Spleen (tissue), 11 donors: ENCODE measurements around the gene NEMF. TPM values are rescaled to one million over a fixed set of nuclear protein-coding genes. Genes with fewer than 3 reads are reported as not detected.

ENCODE experiments used
- DNase-seq: peaks from one replicate; pipeline ENCODE4 v3.0.0-alpha.2; 2020
- H3K27ac ChIP-seq, 8 donors: fragments of 200-600 bp; sonication (generic) in 7 of 8; 1 replicate in 4 of 8; 2 replicates in 4 of 8; pipeline versions ENCODE4 v1.5.0 to v1.8.0; 2016 to 2021; ENCODE audit warnings: inconsistent platforms in 4 of 8, mild to moderate bottlenecking in 4 of 8, moderate library complexity in 1 of 8
- H3K27me3 ChIP-seq, 7 donors: fragments of 200-600 bp; sonication (generic) in 6 of 7; replicated peaks in 1 of 7; 1 replicate in 4 of 7; 2 replicates in 3 of 7; pipeline versions ENCODE4 v1.5.0 to v1.8.0; 2016 to 2021; ENCODE audit warnings: inconsistent platforms in 3 of 7, mild to moderate bottlenecking in 1 of 7
- H3K36me3 ChIP-seq, 6 donors: fragments of 200-600 bp; sonication (generic) in 5 of 6; 1 replicate in 4 of 6; 2 replicates in 2 of 6; pipeline versions ENCODE4 v1.5.0 to v1.8.0; 2016 to 2021; ENCODE audit warnings: inconsistent platforms in 2 of 6
- H3K4me1 ChIP-seq, 6 donors: fragments of 200-600 bp; sonication (generic) in 5 of 6; 1 replicate in 3 of 6; 2 replicates in 3 of 6; pipeline versions ENCODE4 v1.5.0 to v1.8.0; 2016 to 2021; ENCODE audit warnings: inconsistent platforms in 3 of 6
- H3K4me3 ChIP-seq, 8 donors: fragments of 200-600 bp; sonication (generic) in 7 of 8; 1 replicate in 4 of 8; 2 replicates in 4 of 8; pipeline versions ENCODE4 v1.5.0 to v1.8.0; 2016 to 2021; ENCODE audit warnings: inconsistent platforms in 4 of 8, mild to moderate bottlenecking in 4 of 8, moderate library complexity in 2 of 8
- H3K9me3 ChIP-seq, 8 donors: fragments of 200-600 bp; sonication (generic) in 7 of 8; 1 replicate in 4 of 8; 2 replicates in 4 of 8; pipeline versions ENCODE4 v1.5.0 to v1.8.0; 2016 to 2021; ENCODE audit warnings: inconsistent platforms in 4 of 8
- POLR2A ChIP-seq, 3 donors: fragments of 450-650 bp; IDR thresholded peaks; one replicate each; pipeline ENCODE4 v1.5.1; 2017; ENCODE audit warnings: antibody characterized with exemption in 3 of 3, mild to moderate bottlenecking in 1 of 3
- POLR2AphosphoS5 ChIP-seq, 3 donors: sonication (generic); formaldehyde crosslinking; IDR thresholded peaks; one replicate each; pipeline ENCODE4 v1.5.1; 2017; ENCODE audit warnings: antibody characterized with exemption in 3 of 3
- WGBS, 5 donors: extraction: QIAGEN DNeasy Blood & Tissue Kit in 3 of 5; methylation state at CpG; one replicate each; pipeline versions ENCODE4 v1.1.5 to v1.1.7; 2013 to 2018; 5-methylcytosine and 5-hydroxymethylcytosine counted together
- intact Hi-C: fragments of 100-400 bp; cut with DNase I; formaldehyde crosslinking; loops from one replicate; pipeline ENCODE4 v1.15.0; 2023; ENCODE audit warnings: low total_unique reads
- polyA plus RNA-seq, 3 donors: library from polyadenylated mRNA; stranded (reverse); fragments of 200-250 nt; gene quantifications; one replicate each; pipeline ENCODE4 v1.2.1, GENCODE V29; 2013
- total RNA-seq, 7 donors: library from RNA; depleted of rRNA in 3 of 7; stranded (reverse); fragments of >200 nt in 3 of 7; fragmentation: NEBNext Ultra II Directional in 4 of 7; extraction: Animal tissue kit (Norgen Biotek cat#: 25700) in 4 of 7; gene quantifications; one replicate each; pipeline versions ENCODE4 v1.1.0 to v1.2.1, GENCODE V29; 2016 to 2021
- TF ChIP-seq, protein P1 (sequence below), 11 experiments: fragments of 200-600 bp in 7 of 11; fragments of 450-650 bp in 4 of 11; sonication (generic) in 4 of 11; IDR thresholded peaks in 8 of 11; conservative IDR thresholded peaks in 3 of 11; 1 replicate in 7 of 11; 2 replicates in 4 of 11; pipeline versions ENCODE4 v1.4.0 to v1.8.0; 2016 to 2021; ENCODE audit warnings: antibody characterized with exemption in 11 of 11, inconsistent platforms in 4 of 11, mild to moderate bottlenecking in 1 of 11
- donor health status: healthy with polysubstance abuse.
- donor health status: DM: no; HTN: no; CAD: no; lungs with moderate emphysema.
- donor health status: DM: no; HTN: no; CAD: no.
- donor health status: Bipolar disorder and iron deficiency.
- donor health status: healthy.
- donor health status: DM: no; HTN: no; CAD: no.
- donor health status: DM: yes; HTN: yes; CAD: no.

The NEMF gene
- total and polyA plus RNA-seq, 10 donors = 24.3 to 187 (median 82.4) TPM

- Histone ChIP-seq H3K27ac (peak overlapping the region; percentile 78 to 97 (median 94)), H3K4me1 (peaks cover 10 to 64% (median 48%) of the 10 kb centered on the region in 6 donors), H3K27me3 (no peaks in the 10 kb centered on the region), H3K4me3 (peak overlapping the region; percentile 66 to 87 (median 78)), H3K9me3 (no peaks in the 10 kb centered on the region), H3K36me3 (peaks cover 0 to 30% (median 19%) of the 10 kb centered on the region in 6 donors)
- TF ChIP-seq POLR2AphosphoS5 (IDR thresholded peaks at IDR 0.05) = no peak
- TF ChIP-seq, protein P1, sequence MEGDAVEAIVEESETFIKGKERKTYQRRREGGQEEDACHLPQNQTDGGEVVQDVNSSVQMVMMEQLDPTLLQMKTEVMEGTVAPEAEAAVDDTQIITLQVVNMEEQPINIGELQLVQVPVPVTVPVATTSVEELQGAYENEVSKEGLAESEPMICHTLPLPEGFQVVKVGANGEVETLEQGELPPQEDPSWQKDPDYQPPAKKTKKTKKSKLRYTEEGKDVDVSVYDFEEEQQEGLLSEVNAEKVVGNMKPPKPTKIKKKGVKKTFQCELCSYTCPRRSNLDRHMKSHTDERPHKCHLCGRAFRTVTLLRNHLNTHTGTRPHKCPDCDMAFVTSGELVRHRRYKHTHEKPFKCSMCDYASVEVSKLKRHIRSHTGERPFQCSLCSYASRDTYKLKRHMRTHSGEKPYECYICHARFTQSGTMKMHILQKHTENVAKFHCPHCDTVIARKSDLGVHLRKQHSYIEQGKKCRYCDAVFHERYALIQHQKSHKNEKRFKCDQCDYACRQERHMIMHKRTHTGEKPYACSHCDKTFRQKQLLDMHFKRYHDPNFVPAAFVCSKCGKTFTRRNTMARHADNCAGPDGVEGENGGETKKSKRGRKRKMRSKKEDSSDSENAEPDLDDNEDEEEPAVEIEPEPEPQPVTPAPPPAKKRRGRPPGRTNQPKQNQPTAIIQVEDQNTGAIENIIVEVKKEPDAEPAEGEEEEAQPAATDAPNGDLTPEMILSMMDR (IDR thresholded peaks at IDR 0.05 in 8 of 11, conservative IDR thresholded peaks at IDR 0.05 in 3 of 11) = peak in 2 of 11 experiments; percentile 1 to 3
- intact Hi-C loops = no loop called here
- 0 to 1% (median 1%) methylated on average over 13 to 14 of the region's 14 CpGs for WGBS, 5 donors
- DNase-seq = no peak
These were observed 530 bp upstream of the NEMF start for GRCh38 chr14:49853158-49853477.

- no peak for DNase-seq
These were observed 775 bp downstream of the NEMF start for GRCh38 chr14:49851813-49852212.

DNA sequence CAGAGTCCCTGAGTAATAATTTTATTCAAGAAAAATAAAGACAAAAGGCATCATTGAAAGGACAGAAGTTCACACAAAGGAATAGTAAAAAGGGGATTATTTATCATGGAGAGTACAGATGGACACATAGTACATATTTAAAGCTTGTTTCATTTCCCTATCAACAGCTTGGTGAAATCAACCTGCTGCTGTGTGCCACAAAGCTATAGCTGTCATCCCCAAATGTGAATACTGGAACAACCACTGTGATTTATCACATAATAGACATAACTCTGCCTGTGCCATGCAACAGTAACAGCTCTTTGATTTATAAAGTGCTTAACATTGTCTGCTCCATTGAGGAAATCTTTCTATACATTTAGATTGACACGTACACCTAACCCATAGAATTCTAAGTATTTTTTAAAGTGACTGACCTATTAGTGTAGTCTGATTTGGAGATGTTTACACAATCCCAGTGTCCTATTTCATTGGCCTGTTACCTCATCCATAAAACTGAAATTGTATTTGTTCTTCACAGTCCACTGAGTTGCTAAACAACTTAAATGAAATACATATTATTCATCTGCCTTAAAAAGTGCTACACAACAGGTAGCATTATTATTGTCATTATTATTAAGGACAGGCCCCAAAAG lies 3.3 kb downstream of the NEMF start:
- peaks cover 10 to 58% (median 46%) of the 10 kb centered on the region in 6 donors for H3K4me1 ChIP-seq
- no peak for DNase-seq
- no peak overlapping the region for H3K4me3 ChIP-seq
- no peaks in the 10 kb centered on the region for H3K27me3 ChIP-seq
- no peaks in the 10 kb centered on the region for H3K9me3 ChIP-seq
- intact Hi-C loops = loop anchor here (10.0 kb wide), 1 partner anchor 55 kb away; no protein-coding TSS in a partner anchor
- TF ChIP-seq POLR2AphosphoS5 (IDR thresholded peaks at IDR 0.05) = no peak
- no peak for TF ChIP-seq POLR2A (IDR thresholded peaks at IDR 0.05)
- TF ChIP-seq, protein P1 (IDR thresholded peaks at IDR 0.05 in 8 of 11, conservative IDR thresholded peaks at IDR 0.05 in 3 of 11) = no peak
- peaks cover 0 to 68% (median 44%) of the 10 kb centered on the region in 6 donors for H3K36me3 ChIP-seq
- WGBS, 5 donors = 77 to 96% (median 92%) methylated on average over 1 of the region's 1 CpG
- no peak overlapping the region for H3K27ac ChIP-seq

More at GRCh38 chr14:49851813-49852212, 775 bp downstream of the NEMF start:
- Histone ChIP-seq H3K4me3 (peak overlapping the region; percentile 66 to 87 (median 78)), H3K4me1 (peaks cover 10 to 59% (median 46%) of the 10 kb centered on the region in 6 donors), H3K36me3 (peaks cover 0 to 43% (median 22%) of the 10 kb centered on the region in 6 donors), H3K9me3 (no peaks in the 10 kb centered on the region), H3K27ac (peak overlapping the region; percentile 78 to 97 (median 94)), H3K27me3 (no peaks in the 10 kb centered on the region)
- TF ChIP-seq POLR2AphosphoS5 (IDR thresholded peaks at IDR 0.05) = no peak
- TF ChIP-seq, protein P1 (IDR thresholded peaks at IDR 0.05 in 8 of 11, conservative IDR thresholded peaks at IDR 0.05 in 3 of 11) = no peak
- TF ChIP-seq POLR2A (IDR thresholded peaks at IDR 0.05) = no peak
- intact Hi-C loops = no loop called here
- 9 to 17% (median 14%) methylated on average over 7 of the region's 7 CpGs for WGBS, 5 donors

GRCh38 chr14:49828640-49829039 lies 23.9 kb downstream of the NEMF start:
- Histone ChIP-seq H3K4me3 (no peak overlapping the region), H3K9me3 (no peaks in the 10 kb centered on the region), H3K27me3 (no peaks in the 10 kb centered on the region), H3K4me1 (peaks cover 0 to 6% (median 0%) of the 10 kb centered on the region in 6 donors), H3K36me3 (peaks cover 9 to 100% (median 94%) of the 10 kb centered on the region in 6 donors), H3K27ac (no peak overlapping the region)
- DNase-seq = no peak
- 88 to 93% (median 91%) methylated on average over 2 of the region's 2 CpGs for WGBS, 5 donors
- intact Hi-C loops = no loop called here
- TF ChIP-seq POLR2A (IDR thresholded peaks at IDR 0.05) (no peak), POLR2AphosphoS5 (IDR thresholded peaks at IDR 0.05) (no peak)
- TF ChIP-seq, protein P1 (IDR thresholded peaks at IDR 0.05 in 8 of 11, conservative IDR thresholded peaks at IDR 0.05 in 3 of 11) = no peak
